SK-N-SH (cell line): ENCODE measurements around the gene TGFA. TPM values are rescaled to one million over a fixed set of nuclear protein-coding genes. Genes with fewer than 3 reads are reported as not detected.

Experiments
- CTCF ChIA-PET: fragments of 300-600, 350-600 bp; formaldehyde crosslinking; extraction: SDS; loops from one replicate; lab custom pipeline; 2021; lab: Yijun Ruan, JAX
- POLR2A ChIA-PET: fragments of 350-600 bp; sonication (Branson Sonifier 250); formaldehyde crosslinking; extraction: SDS; loops from one replicate; lab custom pipeline; 2020; ENCODE audit warnings: antibody characterized with exemption, inconsistent platforms; lab: Yijun Ruan, JAX
- DNase-seq: peaks from one replicate; pipeline ENCODE4 v3.0.0; 2012
- H2AFZ ChIP-seq: fragments of 200-600 bp; sonication (generic); 2 replicates; pipeline ENCODE4 v1.8.1; 2016; ENCODE audit warnings: antibody characterized with exemption, mild to moderate bottlenecking, low read depth
- H3F3A ChIP-seq: fragments of 200-600 bp; sonication (generic); replicated peaks from 2 replicates; pipeline ENCODE3; 2016; ENCODE audit warnings: antibody characterized with exemption, mild to moderate bottlenecking; ENCODE audit not compliant: insufficient read depth
- H3K27ac ChIP-seq, 2 experiments: fragments of 200-500 bp in 1 of 2; fragments of 200-600 bp in 1 of 2; sonication (Bioruptor generic) in 1 of 2; sonication (generic), shearing (Covaris generic) in 1 of 2; 2 replicates each; pipeline versions ENCODE4 v1.5.1 to v1.6.1; 2014 to 2016; ENCODE audit warnings: low read depth in 2 of 2, inconsistent platforms in 1 of 2, low read length in 1 of 2, mild to moderate bottlenecking in 1 of 2, mixed read lengths in 1 of 2
- H3K27me3 ChIP-seq: fragments of 200-600 bp; sonication (generic), shearing (Covaris generic); 2 replicates; pipeline ENCODE4 v1.6.1; 2016; ENCODE audit warnings: mixed run types; ENCODE audit not compliant: insufficient read depth
- H3K36me3 ChIP-seq, 2 experiments: fragments of 200-500 bp in 1 of 2; fragments of 200-600 bp in 1 of 2; sonication (Bioruptor generic) in 1 of 2; sonication (generic) in 1 of 2; replicated peaks in 1 of 2; 2 replicates each; pipeline versions ENCODE3 to v1.5.1; 2014 to 2016; ENCODE audit warnings: low read length in 1 of 2, mild to moderate bottlenecking in 1 of 2; ENCODE audit not compliant: insufficient read depth in 2 of 2, control insufficient read depth in 1 of 2
- H3K4me1 ChIP-seq, 2 experiments: fragments of 200-500 bp in 1 of 2; fragments of 200-600 bp in 1 of 2; sonication (Bioruptor generic) in 1 of 2; sonication (generic), shearing (Covaris generic) in 1 of 2; 2 replicates each; pipeline versions ENCODE4 v1.5.1 to v1.6.1; 2014 to 2016; ENCODE audit warnings: low read depth in 1 of 2, low read length in 1 of 2, mixed run types in 1 of 2; ENCODE audit not compliant: insufficient read depth in 2 of 2, control insufficient read depth in 1 of 2
- H3K4me2 ChIP-seq: fragments of 200-600 bp; sonication (generic), shearing (Covaris generic); 2 replicates; pipeline ENCODE4 v1.6.1; 2017; ENCODE audit warnings: mixed run types
- H3K4me3 ChIP-seq, 2 experiments: fragments of 200-500 bp in 1 of 2; fragments of 200-600 bp in 1 of 2; sonication (Bioruptor generic) in 1 of 2; sonication (generic), shearing (Covaris generic) in 1 of 2; 2 replicates each; pipeline versions ENCODE4 v1.5.1 to v1.8.1; 2014 to 2016; ENCODE audit warnings: low read depth in 2 of 2, inconsistent platforms in 1 of 2, low read length in 1 of 2, mild to moderate bottlenecking in 1 of 2, mixed read lengths in 1 of 2, moderate library complexity in 1 of 2
- H3K79me2 ChIP-seq: fragments of 200-600 bp; sonication (generic); 2 replicates; pipeline ENCODE4 v1.8.1; 2017; ENCODE audit warnings: mild to moderate bottlenecking; ENCODE audit not compliant: insufficient read depth
- H3K9ac ChIP-seq: fragments of 200-600 bp; sonication (generic); 2 replicates; pipeline ENCODE4 v1.6.1; 2017; ENCODE audit warnings: mixed run types
- H3K9me2 ChIP-seq: fragments of 200-600 bp; sonication (generic); 2 replicates; pipeline ENCODE4 v1.6.1; 2017; ENCODE audit warnings: mixed run types
- H3K9me3 ChIP-seq: fragments of 200-600 bp; sonication (generic); 2 replicates; pipeline ENCODE4 v1.6.1; 2017; ENCODE audit warnings: mixed run types, mild to moderate bottlenecking, moderate library complexity
- H4K20me1 ChIP-seq: fragments of 200-600 bp; sonication (generic); 2 replicates; pipeline ENCODE4 v1.6.1; 2017; ENCODE audit warnings: mild to moderate bottlenecking, mixed run types; ENCODE audit not compliant: insufficient read depth
- CHD2 ChIP-seq: fragments of 150-350 bp; IDR thresholded peaks from 2 replicates; pipeline ENCODE4 v1.6.1; 2018; ENCODE audit warnings: low read length; ENCODE audit not compliant: partially characterized antibody
- FOSL2 ChIP-seq: IDR thresholded peaks from 2 replicates; pipeline ENCODE4 v1.4.0; 2012; ENCODE audit warnings: low read depth, mild to moderate bottlenecking, moderate library complexity, borderline replicate concordance
- NRF1 ChIP-seq: IDR thresholded peaks from 2 replicates; pipeline ENCODE4 v1.6.1; 2012; ENCODE audit warnings: low read depth, mild to moderate bottlenecking, low read length
- RAD21 ChIP-seq: IDR thresholded peaks from 2 replicates; pipeline ENCODE4 v1.6.1; 2012; ENCODE audit warnings: mild to moderate bottlenecking, low read length
- RCOR1 ChIP-seq: fragments of 150-350 bp; IDR thresholded peaks from 2 replicates; pipeline ENCODE4 v1.6.1; 2017; ENCODE audit warnings: antibody characterized with exemption, low read length
- RFX5 ChIP-seq: IDR thresholded peaks from 2 replicates; pipeline ENCODE4 v1.6.1; 2012; ENCODE audit warnings: mild to moderate bottlenecking, improper control_type of control experiment, low read length
- SMC3 ChIP-seq: IDR thresholded peaks from 2 replicates; pipeline ENCODE4 v1.6.1; 2012; ENCODE audit warnings: low read depth, low read length, improper control_type of control experiment
- TAF1 ChIP-seq: IDR thresholded peaks from 2 replicates; pipeline ENCODE4 v1.6.1; 2012; ENCODE audit warnings: low read depth, mild to moderate bottlenecking, low read length, moderate library complexity, borderline replicate concordance
- TEAD4 ChIP-seq: IDR thresholded peaks from 2 replicates; pipeline ENCODE4 v1.4.0; 2012; ENCODE audit warnings: mild to moderate bottlenecking, borderline replicate concordance; ENCODE audit not compliant: insufficient read depth
- WGBS: methylation state at CpG from one replicate; pipeline ENCODE4 v1.1.6; 2017; ENCODE audit warnings: low lambda C conversion rate; 5-methylcytosine and 5-hydroxymethylcytosine counted together
- polyA plus RNA-seq, 3 experiments: library from polyadenylated mRNA; depleted of rRNA; stranded (reverse); fragments of >200 nt; gene quantifications; 2 replicates each; pipeline ENCODE4 v1.2.3, GENCODE V29; 2012
- TF ChIP-seq, protein P1 (sequence below): IDR thresholded peaks from 2 replicates; pipeline ENCODE4 v1.4.0; 2012; ENCODE audit warnings: low read depth
- TF ChIP-seq, protein P2 (sequence below): fragments of 150-350 bp; IDR thresholded peaks from 2 replicates; pipeline ENCODE4 v1.6.1; 2017; ENCODE audit warnings: antibody characterized with exemption, low read length, low read depth, borderline replicate concordance
- TF ChIP-seq, protein P3 (sequence below): IDR thresholded peaks from 2 replicates; pipeline ENCODE4 v1.6.1; 2012; ENCODE audit warnings: mild to moderate bottlenecking, low read depth, low read length, moderate library complexity

The TGFA gene
- polyA plus RNA-seq, 1 of the 3 experiments (the other 2 are of a cell fraction): not detected

DNA sequence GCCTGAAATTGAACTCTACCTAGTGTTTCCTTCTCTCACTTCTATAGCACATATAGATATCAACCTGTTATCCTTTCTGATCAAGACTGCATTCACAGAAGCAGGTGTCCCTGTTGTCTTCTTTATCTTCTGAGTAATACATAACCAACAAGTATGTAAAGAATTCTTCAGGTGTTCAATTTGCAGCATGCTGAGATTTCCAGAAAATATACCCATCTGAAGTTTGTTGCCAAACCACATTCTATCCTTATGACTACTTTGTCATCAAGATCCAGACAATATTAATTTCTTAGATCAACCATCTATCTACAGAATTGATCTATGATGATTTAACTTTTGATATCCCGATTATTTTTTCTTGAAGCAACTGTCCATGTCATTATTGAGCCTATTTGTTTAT lies 69.5 kb downstream of the TGFA start:
- Histone ChIP-seq H2AFZ (no peak overlapping the region), H3K36me3 (no peaks in the 10 kb centered on the region), H3K27ac (no peak overlapping the region), H3K9me2 (no peaks in the 10 kb centered on the region), H3K79me2 (no peaks in the 10 kb centered on the region), H4K20me1 (no peaks in the 10 kb centered on the region), H3K9ac (no peak overlapping the region), H3K9me3 (no peaks in the 10 kb centered on the region), H3K4me1 (no peaks in the 10 kb centered on the region), H3K4me3 (no peak overlapping the region), H3K27me3 (0 out of 2 replicates have a peak, but pooled peaks cover 5% of the 10 kb centered on the region), H3K4me2 (no peak overlapping the region), H3F3A (no peaks in the 10 kb centered on the region)
- CTCF ChIA-PET: no interaction called here
- 2% methylated on average over 1 of the region's 1 CpG for whole genome bisulfite sequencing
- POLR2A ChIA-PET: no interaction called here
- no peak for DNase-seq
- TF ChIP-seq RAD21: no peak
- TF ChIP-seq, protein P1, sequence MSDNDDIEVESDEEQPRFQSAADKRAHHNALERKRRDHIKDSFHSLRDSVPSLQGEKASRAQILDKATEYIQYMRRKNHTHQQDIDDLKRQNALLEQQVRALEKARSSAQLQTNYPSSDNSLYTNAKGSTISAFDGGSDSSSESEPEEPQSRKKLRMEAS: no peak
- TF ChIP-seq RFX5: no peak
- TF ChIP-seq TAF1: no peak
- no peak for TF ChIP-seq NRF1
- TF ChIP-seq FOSL2: no peak
- TF ChIP-seq, protein P2, sequence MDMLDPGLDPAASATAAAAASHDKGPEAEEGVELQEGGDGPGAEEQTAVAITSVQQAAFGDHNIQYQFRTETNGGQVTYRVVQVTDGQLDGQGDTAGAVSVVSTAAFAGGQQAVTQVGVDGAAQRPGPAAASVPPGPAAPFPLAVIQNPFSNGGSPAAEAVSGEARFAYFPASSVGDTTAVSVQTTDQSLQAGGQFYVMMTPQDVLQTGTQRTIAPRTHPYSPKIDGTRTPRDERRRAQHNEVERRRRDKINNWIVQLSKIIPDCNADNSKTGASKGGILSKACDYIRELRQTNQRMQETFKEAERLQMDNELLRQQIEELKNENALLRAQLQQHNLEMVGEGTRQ: no peak
- no peak for TF ChIP-seq SMC3
- TF ChIP-seq CHD2: no peak
- no peak for TF ChIP-seq TEAD4
- TF ChIP-seq, protein P3, sequence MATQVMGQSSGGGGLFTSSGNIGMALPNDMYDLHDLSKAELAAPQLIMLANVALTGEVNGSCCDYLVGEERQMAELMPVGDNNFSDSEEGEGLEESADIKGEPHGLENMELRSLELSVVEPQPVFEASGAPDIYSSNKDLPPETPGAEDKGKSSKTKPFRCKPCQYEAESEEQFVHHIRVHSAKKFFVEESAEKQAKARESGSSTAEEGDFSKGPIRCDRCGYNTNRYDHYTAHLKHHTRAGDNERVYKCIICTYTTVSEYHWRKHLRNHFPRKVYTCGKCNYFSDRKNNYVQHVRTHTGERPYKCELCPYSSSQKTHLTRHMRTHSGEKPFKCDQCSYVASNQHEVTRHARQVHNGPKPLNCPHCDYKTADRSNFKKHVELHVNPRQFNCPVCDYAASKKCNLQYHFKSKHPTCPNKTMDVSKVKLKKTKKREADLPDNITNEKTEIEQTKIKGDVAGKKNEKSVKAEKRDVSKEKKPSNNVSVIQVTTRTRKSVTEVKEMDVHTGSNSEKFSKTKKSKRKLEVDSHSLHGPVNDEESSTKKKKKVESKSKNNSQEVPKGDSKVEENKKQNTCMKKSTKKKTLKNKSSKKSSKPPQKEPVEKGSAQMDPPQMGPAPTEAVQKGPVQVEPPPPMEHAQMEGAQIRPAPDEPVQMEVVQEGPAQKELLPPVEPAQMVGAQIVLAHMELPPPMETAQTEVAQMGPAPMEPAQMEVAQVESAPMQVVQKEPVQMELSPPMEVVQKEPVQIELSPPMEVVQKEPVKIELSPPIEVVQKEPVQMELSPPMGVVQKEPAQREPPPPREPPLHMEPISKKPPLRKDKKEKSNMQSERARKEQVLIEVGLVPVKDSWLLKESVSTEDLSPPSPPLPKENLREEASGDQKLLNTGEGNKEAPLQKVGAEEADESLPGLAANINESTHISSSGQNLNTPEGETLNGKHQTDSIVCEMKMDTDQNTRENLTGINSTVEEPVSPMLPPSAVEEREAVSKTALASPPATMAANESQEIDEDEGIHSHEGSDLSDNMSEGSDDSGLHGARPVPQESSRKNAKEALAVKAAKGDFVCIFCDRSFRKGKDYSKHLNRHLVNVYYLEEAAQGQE: no peak

DNA sequence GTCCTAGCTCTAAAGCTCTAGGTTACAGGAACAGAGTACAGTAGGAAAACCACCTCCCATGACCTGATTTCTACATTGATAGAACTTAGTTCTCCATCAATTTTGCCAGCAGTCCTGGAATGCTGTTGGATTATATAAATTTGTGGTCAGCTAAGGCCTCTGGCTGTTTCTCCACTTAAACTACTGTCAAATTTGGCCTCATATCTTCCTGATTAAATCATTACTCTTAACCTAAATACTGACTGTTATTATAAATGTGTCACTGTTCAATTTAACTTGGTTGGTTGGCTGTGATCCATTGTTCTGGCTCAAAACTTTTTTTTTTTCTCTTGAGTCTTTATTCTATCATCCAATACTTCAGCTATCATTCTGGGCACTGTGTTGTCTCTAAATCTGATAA lies 71.2 kb downstream of the TGFA start:
- no peak for DNase-seq
- H3K27me3 ChIP-seq: 0 out of 2 replicates have a peak, but pooled peaks cover 5% of the 10 kb centered on the region
- POLR2A ChIA-PET: no interaction called here
- no peaks in the 10 kb centered on the region for H3K9me3 ChIP-seq
- no peak overlapping the region for H3K9ac ChIP-seq
- H3K4me1 ChIP-seq: no peaks in the 10 kb centered on the region
- H3K79me2 ChIP-seq: no peaks in the 10 kb centered on the region
- no peak overlapping the region for H3K4me2 ChIP-seq
- H3K27ac ChIP-seq: no peak overlapping the region
- CTCF ChIA-PET: interaction anchor here (2.4 kb wide), 1 partner anchor 15 kb away, joined by 7 read pairs; no protein-coding TSS in a partner anchor
- H3F3A ChIP-seq: no peaks in the 10 kb centered on the region
- no peak overlapping the region for H2AFZ ChIP-seq
- no peaks in the 10 kb centered on the region for H4K20me1 ChIP-seq
- TF ChIP-seq RCOR1 (peak; percentile 39; the same call in 1 of the 2 replicates), SMC3 (no peak)
- H3K4me3 ChIP-seq: no peak overlapping the region
- no peaks in the 10 kb centered on the region for H3K36me3 ChIP-seq
- H3K9me2 ChIP-seq: no peaks in the 10 kb centered on the region
